GM04504 (cell line): ENCODE data around the gene PAX7.
"Not testable (repeated sequence)": the region's sequence is repeated elsewhere in the genome, so short reads cannot be mapped to it uniquely, and the experiment has no call there.

Experiments
- DNase-seq: peaks from one replicate; pipeline ENCODE4 v3.0.0-alpha.2; 2012; ENCODE audit warnings: low read depth

Gene PAX7

GRCh38 chr1:18730321-18730720, 99.7 kb downstream of the PAX7 start:
- no peak for DNase-seq

GRCh38 chr1:18731148-18731547, 100.5 kb downstream of the PAX7 start:
- DNase-seq: no peak

GRCh38 chr1:18731591-18732235, 101.1 kb downstream of the PAX7 start:
- no peak for DNase-seq

GRCh38 chr1:18732686-18733085, 102.0 kb downstream of the PAX7 start:
- DNase-seq: no peak

- no peak for DNase-seq
Measured at GRCh38 chr1:18734001-18734400, 103.4 kb downstream of the PAX7 start.

- DNase-seq: no peak
Measured at GRCh38 chr1:18734461-18735223, 104.0 kb downstream of the PAX7 start.

GRCh38 chr1:18735224-18735997, 104.8 kb downstream of the PAX7 start:
- no peak for DNase-seq

- DNase-seq: no peak
Measured at GRCh38 chr1:18736958-18737357, 106.3 kb downstream of the PAX7 start.

- no peak for DNase-seq
Measured at GRCh38 chr1:18738126-18738525, 107.5 kb downstream of the PAX7 start.

GRCh38 chr1:18738617-18739016, 108.0 kb downstream of the PAX7 start:
- no peak for DNase-seq

- DNase-seq: no peak
Measured at GRCh38 chr1:18739408-18739807, 108.8 kb downstream of the PAX7 start.

GRCh38 chr1:18739897-18740296, 109.3 kb downstream of the PAX7 start:
- DNase-seq: no peak

- DNase-seq: no peak
Measured at GRCh38 chr1:18740617-18741016, 110.0 kb downstream of the PAX7 start.

- no peak for DNase-seq
Measured at GRCh38 chr1:18743233-18743632, 112.6 kb downstream of the PAX7 start.

- DNase-seq: not testable (repeated sequence)
Measured at GRCh38 chr1:18744381-18744780, 113.7 kb downstream of the PAX7 start.

GRCh38 chr1:18746981-18747380, 116.3 kb downstream of the PAX7 start:
- no peak for DNase-seq

- no peak for DNase-seq
Measured at GRCh38 chr1:18747671-18748070, 117.0 kb downstream of the PAX7 start.

GRCh38 chr1:18748435-18748834, 117.8 kb downstream of the PAX7 start:
- DNase-seq: no peak

- DNase-seq: no peak
Measured at GRCh38 chr1:18749569-18749968, 118.9 kb downstream of the PAX7 start.

- no peak for DNase-seq
Measured at GRCh38 chr1:18750600-18750999, 120.0 kb downstream of the PAX7 start.

- no peak for DNase-seq
Measured at GRCh38 chr1:18751425-18751824, 120.8 kb downstream of the PAX7 start.

GRCh38 chr1:18752409-18752808, 121.8 kb downstream of the PAX7 start:
- no peak for DNase-seq

GRCh38 chr1:18760156-18760555, 129.5 kb downstream of the PAX7 start:
- DNase-seq: no peak
